Psoas muscle (tissue), 8 donors: ENCODE measurements around the gene PTK6. TPM values are rescaled to one million over a fixed set of nuclear protein-coding genes. Genes with fewer than 3 reads are reported as not detected.
A peak's percentile ranks its signal among the peaks of the same experiment; 100 is the strongest.

ENCODE experiments used
- ATAC-seq, 4 donors: fragments of 200-7000 bp; cut with Tn5 transposase; one replicate each; pipeline ENCODE4 v1.9.1; 2020; ENCODE audit warnings: moderate library complexity in 3 of 4, mild to moderate bottlenecking in 2 of 4
- DNase-seq, 2 donors: peaks; one replicate each; pipeline ENCODE4 v3.0.0-alpha.2; 2020
- H3K27ac ChIP-seq: fragments of 200-600 bp; one replicate; pipeline ENCODE4 v1.8.0; 2022
- H3K27me3 ChIP-seq, 3 donors: fragments of 200-600 bp in 1 of 3; one replicate each; pipeline versions ENCODE4 v1.6.1 to v1.8.0; 2013 to 2022; ENCODE audit warnings: low read length in 2 of 3, mild to moderate bottlenecking in 2 of 3, moderate library complexity in 1 of 3; ENCODE audit not compliant: insufficient read depth in 3 of 3
- H3K36me3 ChIP-seq, 2 donors: fragments of 200-600 bp in 1 of 2; one replicate each; pipeline versions ENCODE4 v1.6.1 to v1.8.0; 2013 to 2022; ENCODE audit warnings: low read depth in 1 of 2, mild to moderate bottlenecking in 1 of 2, moderate library complexity in 1 of 2; ENCODE audit not compliant: insufficient read depth in 1 of 2
- H3K4me1 ChIP-seq: fragments of 200-600 bp; one replicate; pipeline ENCODE4 v1.8.0; 2022
- H3K4me3 ChIP-seq: fragments of 200-600 bp; one replicate; pipeline ENCODE4 v1.8.0; 2022; ENCODE audit warnings: mild to moderate bottlenecking
- H3K9me3 ChIP-seq: fragments of 200-600 bp; one replicate; pipeline ENCODE4 v1.8.0; 2022
- CTCF ChIP-seq: fragments of 200-600 bp; IDR thresholded peaks from one replicate; pipeline ENCODE4 v1.8.0; 2022; ENCODE audit warnings: antibody characterized with exemption
- whole genome bisulfite sequencing, 3 donors: extraction: QIAGEN DNeasy Blood & Tissue Kit; methylation state at CpG; one replicate each; pipeline versions ENCODE4 v1.1.6 to v1.1.7; 2013; 5-methylcytosine and 5-hydroxymethylcytosine counted together
- intact Hi-C, 2 donors: fragments of 100-400 bp; cut with DNase I; formaldehyde crosslinking; loops; one replicate each; pipeline versions ENCODE4 v1.11.0 to v1.14.2; 2022
- polyA plus RNA-seq, 3 donors: library from polyadenylated mRNA; stranded (reverse); fragments of 200-250 nt; gene quantifications; one replicate each; pipeline ENCODE4 v1.2.3, GENCODE V29; 2013
- total RNA-seq, 4 donors: library from RNA; stranded (reverse); fragmentation: NEBNext Ultra II Directional in 2 of 4; extraction: Animal tissue kit (Norgen Biotek cat#: 25700) in 2 of 4; gene quantifications; one replicate each; pipeline versions ENCODE4 v1.2.1 to v1.2.4, GENCODE V29; 2021 to 2023
- donor health status: healthy with polysubstance abuse.
- donor health status: DM: no; HTN: no; CAD: no; lungs with moderate emphysema.
- donor health status: Bipolar disorder and iron deficiency.
- donor health status: healthy.
- donor health status: DM: yes; HTN: yes; CAD: no.
- donor health status: DM: no; HTN: no; CAD: no.
- donor health status: DM: no; HTN: no; CAD: no.
- donor health status: DM: yes; HTN: yes; CAD: no.

Gene PTK6
- total and polyA plus RNA-seq, 7 donors: 0.04 to 0.06 (median 0.04) TPM; not detected in 4

- no peaks in the 10 kb centered on the region for H3K9me3 ChIP-seq
- H3K27me3 ChIP-seq: peaks cover 0 to 42% (median 13%) of the 10 kb centered on the region in 3 donors
- no peak overlapping the region for H3K4me3 ChIP-seq
- peaks cover 0 to 10% of the 10 kb centered on the region in 2 donors for H3K36me3 ChIP-seq
- no peak for TF ChIP-seq CTCF
- WGBS, 3 donors: 85 to 90% (median 88%) methylated on average over 45 of the region's 45 CpGs
- intact Hi-C loops: no loop called here
- ATAC-seq (no peak), DNase-seq (no peak)
- no peaks in the 10 kb centered on the region for H3K4me1 ChIP-seq
- H3K27ac ChIP-seq: no peak overlapping the region
Observed at GRCh38 chr20:63555661-63556381, 18.6 kb upstream of the PTK6 start.

- no peak for ATAC-seq
- H3K27me3 ChIP-seq: peaks cover 0 to 53% (median 17%) of the 10 kb centered on the region in 3 donors
- no peaks in the 10 kb centered on the region for H3K9me3 ChIP-seq
- DNase-seq: no peak
- TF ChIP-seq CTCF: no peak
- H3K4me1 ChIP-seq: no peaks in the 10 kb centered on the region
- intact Hi-C loops: no loop called here
- H3K4me3 ChIP-seq: peak overlapping the region; percentile 67
- H3K27ac ChIP-seq: no peak overlapping the region
- H3K36me3 ChIP-seq: peaks cover 0 to 3% of the 10 kb centered on the region in 2 donors
- 64 to 83% (median 72%) methylated on average over 31 to 38 of the region's 38 CpGs for WGBS, 3 donors
Observed at GRCh38 chr20:63554361-63555278, 17.4 kb upstream of the PTK6 start.

- WGBS, 3 donors: 4 to 8% (median 5%) methylated on average over 18 to 34 of the region's 34 CpGs
- Histone ChIP-seq H3K36me3 (peaks cover 0 to 3% of the 10 kb centered on the region in 2 donors), H3K27ac (no peak within 1 kb of the TSS), H3K27me3 (peaks cover 0 to 57% (median 19%) of the 10 kb centered on the region in 3 donors), H3K4me1 (no peaks in the 10 kb centered on the region), H3K9me3 (no peaks in the 10 kb centered on the region), H3K4me3 (peak within 1 kb of the TSS; percentile 67)
- ATAC-seq (peak in 2 of 4 donors; percentile 17 to 23), DNase-seq (peak in 1 of 2 donors; percentile 61)
- intact Hi-C loops: no loop called here
- TF ChIP-seq CTCF: no peak
Observed at GRCh38 chr20:63553933-63554290, 16.7 kb upstream of the PTK6 start, which contains the start of gene FNDC11. Gene FNDC11 (plus strand): TSS chr20:63554159. CDS start chr20:63555664, 1,505 bp downstream.

GRCh38 chr20:63553251-63553932 is 16.2 kb upstream of the PTK6 start:
- DNase-seq (peak; percentile 83 to 92), ATAC-seq (peak; percentile 69 to 87 (median 82))
- H3K27ac ChIP-seq: no peak overlapping the region
- H3K4me1 ChIP-seq: no peaks in the 10 kb centered on the region
- no peaks in the 10 kb centered on the region for H3K36me3 ChIP-seq
- TF ChIP-seq CTCF: no peak
- H3K9me3 ChIP-seq: no peaks in the 10 kb centered on the region
- peak overlapping the region; percentile 67 for H3K4me3 ChIP-seq
- intact Hi-C loops: no loop called here
- WGBS, 3 donors: 4 to 5% (median 4%) methylated on average over 20 to 37 of the region's 37 CpGs
- H3K27me3 ChIP-seq: peaks cover 0 to 62% (median 23%) of the 10 kb centered on the region in 3 donors
